HCT116 (cell line): ENCODE results near the gene TYK2.

ENCODE experiments used
- POLR2A ChIP-seq: IDR thresholded peaks from 2 replicates; pipeline ENCODE4 v1.7.0; 2011; ENCODE audit warnings: borderline replicate concordance; ENCODE audit not compliant: insufficient read depth, insufficient read length; ENCODE audit errors: extremely low read depth
- POLR2AphosphoS5 ChIP-seq: IDR thresholded peaks from 2 replicates; pipeline ENCODE4 v1.6.1; 2011; ENCODE audit warnings: mild to moderate bottlenecking, low read depth, low read length, moderate library complexity
- RAD21 ChIP-seq: IDR thresholded peaks from 2 replicates; pipeline ENCODE4 v1.6.1; 2012; ENCODE audit warnings: low read depth, mild to moderate bottlenecking
- TCF7L2 ChIP-seq: IDR thresholded peaks from 2 replicates; pipeline ENCODE4 v1.7.0; 2011; ENCODE audit warnings: borderline replicate concordance, inconsistent platforms; ENCODE audit not compliant: insufficient read depth, insufficient read length; ENCODE audit errors: extremely low read depth
- TF ChIP-seq, protein P1 (sequence below): IDR thresholded peaks from 2 replicates; pipeline ENCODE4 v1.6.1; 2012
- TF ChIP-seq, protein P2 (sequence below), 3 experiments: fragments of 200-600 bp in 1 of 3; sonication (generic) in 1 of 3; IDR thresholded peaks in 2 of 3; conservative IDR thresholded peaks in 1 of 3; 2 replicates each; pipeline ENCODE4 v1.5.1; 2012 to 2017; ENCODE audit warnings: low read depth in 2 of 3, low read length in 2 of 3, antibody characterized with exemption in 1 of 3, borderline replicate concordance in 1 of 3, control low read depth in 1 of 3, mild to moderate bottlenecking in 1 of 3, mixed read lengths in 1 of 3, mixed run types in 1 of 3, moderate library complexity in 1 of 3; ENCODE audit not compliant: insufficient read depth in 1 of 3

DNA sequence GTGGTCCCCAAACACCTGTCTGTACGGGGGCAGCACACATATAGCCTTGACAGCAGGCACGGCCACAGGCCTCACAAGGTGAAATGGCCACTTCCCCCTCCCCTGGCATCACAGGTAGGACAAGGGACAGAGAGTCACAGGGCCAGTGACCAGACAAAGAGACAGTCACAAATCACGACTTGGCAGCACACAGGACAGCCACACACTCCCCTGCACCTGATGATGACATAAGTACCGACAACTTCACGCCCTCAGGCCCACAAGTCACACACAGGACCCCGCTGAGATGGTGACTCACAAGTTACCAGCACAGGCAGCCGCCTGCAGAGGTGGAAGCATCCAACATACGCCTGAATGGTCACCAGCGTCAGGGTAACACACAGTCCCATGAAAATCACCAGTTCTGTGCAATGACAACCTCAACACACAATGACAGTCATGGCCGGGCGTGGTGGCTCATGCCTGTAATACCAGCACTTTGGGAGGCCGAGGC, 16.5 kb downstream of the TYK2 start:
- TF ChIP-seq RAD21 (no peak), TCF7L2 (no peak), POLR2A (no peak), POLR2AphosphoS5 (no peak)
- TF ChIP-seq, protein P1, sequence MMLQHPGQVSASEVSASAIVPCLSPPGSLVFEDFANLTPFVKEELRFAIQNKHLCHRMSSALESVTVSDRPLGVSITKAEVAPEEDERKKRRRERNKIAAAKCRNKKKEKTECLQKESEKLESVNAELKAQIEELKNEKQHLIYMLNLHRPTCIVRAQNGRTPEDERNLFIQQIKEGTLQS: no peak
- TF ChIP-seq, protein P2, sequence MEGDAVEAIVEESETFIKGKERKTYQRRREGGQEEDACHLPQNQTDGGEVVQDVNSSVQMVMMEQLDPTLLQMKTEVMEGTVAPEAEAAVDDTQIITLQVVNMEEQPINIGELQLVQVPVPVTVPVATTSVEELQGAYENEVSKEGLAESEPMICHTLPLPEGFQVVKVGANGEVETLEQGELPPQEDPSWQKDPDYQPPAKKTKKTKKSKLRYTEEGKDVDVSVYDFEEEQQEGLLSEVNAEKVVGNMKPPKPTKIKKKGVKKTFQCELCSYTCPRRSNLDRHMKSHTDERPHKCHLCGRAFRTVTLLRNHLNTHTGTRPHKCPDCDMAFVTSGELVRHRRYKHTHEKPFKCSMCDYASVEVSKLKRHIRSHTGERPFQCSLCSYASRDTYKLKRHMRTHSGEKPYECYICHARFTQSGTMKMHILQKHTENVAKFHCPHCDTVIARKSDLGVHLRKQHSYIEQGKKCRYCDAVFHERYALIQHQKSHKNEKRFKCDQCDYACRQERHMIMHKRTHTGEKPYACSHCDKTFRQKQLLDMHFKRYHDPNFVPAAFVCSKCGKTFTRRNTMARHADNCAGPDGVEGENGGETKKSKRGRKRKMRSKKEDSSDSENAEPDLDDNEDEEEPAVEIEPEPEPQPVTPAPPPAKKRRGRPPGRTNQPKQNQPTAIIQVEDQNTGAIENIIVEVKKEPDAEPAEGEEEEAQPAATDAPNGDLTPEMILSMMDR (IDR thresholded peaks at IDR 0.05 in 2 of 3, conservative IDR thresholded peaks at IDR 0.05 in 1 of 3; ENCODE audit: borderline replicate concordance in 1 of 3, insufficient read depth in 1 of 3, low read depth in 2 of 3, low read length in 2 of 3): no peak
